22Rv1 (cell line): Measurements from ENCODE around the gene ZNF438.

Source experiments
- CTCF ChIP-seq: fragments of 450-650 bp; IDR thresholded peaks from 2 replicates; pipeline ENCODE4 v1.5.1; 2017; ENCODE audit warnings: mild to moderate bottlenecking
- ZFX ChIP-seq: fragments of 450-650 bp; IDR thresholded peaks from 2 replicates; pipeline ENCODE4 v1.6.1; 2017; ENCODE audit warnings: antibody characterized with exemption, borderline replicate concordance

- TF ChIP-seq CTCF (no peak), ZFX (no peak)
Measured at GRCh38 chr10:30826679-30827078, 205.0 kb downstream of the ZNF438 start.
